ENCODE data around the gene SYNE3.

GRCh38 chr14:95541932-95542930, 25.8 kb upstream of the SYNE3 start:
- no peak for TF ChIP-seq CTCF (IDR thresholded peaks at IDR 0.05)
- no peak for TF ChIP-seq POLR2AphosphoS5 (IDR thresholded peaks at IDR 0.05)
- no peak for TF ChIP-seq EP300 (IDR thresholded peaks at IDR 0.05)
- no peak for TF ChIP-seq POLR2A (IDR thresholded peaks at IDR 0.05; ENCODE audit: low read depth)
